A549 (cell line): ENCODE measurements around the gene TDRD12. TPM values are rescaled to one million over a fixed set of nuclear protein-coding genes. Genes with fewer than 3 reads are reported as not detected.

Experiments
- ATAC-seq, 2 experiments: fragments of 200-7000 bp in 1 of 2; fragments of >200 bp in 1 of 2; cut with Nextera tagmentation in 1 of 2; cut with Tn5 transposase in 1 of 2; 3 replicates each; pipeline versions ENCODE4 v1.8.0 to v1.9.1; 2018 to 2020; ENCODE audit warnings: mild to moderate bottlenecking in 1 of 2, moderate library complexity in 1 of 2
- CTCF ChIA-PET: fragments of 300-600 bp; sonication (Branson Sonifier 250); formaldehyde crosslinking; extraction: SDS; loops from one replicate; lab custom pipeline; 2021; ENCODE audit warnings: antibody characterized with exemption, inconsistent platforms; lab: Yijun Ruan, JAX
- POLR2A ChIA-PET: fragments of 350-600 bp; formaldehyde crosslinking; extraction: SDS; loops from one replicate; lab custom pipeline; 2021; ENCODE audit warnings: antibody characterized with exemption, inconsistent platforms; lab: Yijun Ruan, JAX
- DNase-seq, 2 experiments: peaks; one replicate each; pipeline versions ENCODE4 v3.0.0 to v3.0.0-alpha.2; 2011 to 2016; ENCODE audit warnings: low read depth in 1 of 2, low spot score in 1 of 2
- FAIRE-seq: peaks from 2 replicates; lab custom pipeline; 2011; peaks lifted over from hg19 to GRCh38; lab: Jason Lieb, UNC
- H3K27ac ChIP-seq, 2 experiments: fragments of >200 bp; sonication (Bioruptor Twin); formaldehyde crosslinking; 3 replicates each; pipeline ENCODE4 v1.5.1; 2016 to 2017
- H3K4me1 ChIP-seq: fragments of >200 bp; sonication (Bioruptor Twin); formaldehyde crosslinking; 3 replicates; pipeline ENCODE4 v1.6.1; 2016
- H3K4me2 ChIP-seq: fragments of >200 bp; sonication (Bioruptor Twin); formaldehyde crosslinking; 3 replicates; pipeline ENCODE4 v1.6.1; 2016
- H3K4me3 ChIP-seq: fragments of >200 bp; sonication (Bioruptor Twin); formaldehyde crosslinking; 3 replicates; pipeline ENCODE4 v1.5.1; 2016
- H3K9me3 ChIP-seq: fragments of >200 bp; sonication (Bioruptor Twin); formaldehyde crosslinking; 3 replicates; pipeline ENCODE4 v1.6.1; 2016
- CHD2 ChIP-seq: fragments of 150-350 bp; IDR thresholded peaks from 2 replicates; pipeline ENCODE4 v1.6.1; 2014; ENCODE audit warnings: low read length; ENCODE audit not compliant: partially characterized antibody
- EP300 ChIP-seq, 2 experiments: fragments of >200 bp; sonication (Bioruptor Twin); formaldehyde crosslinking; IDR thresholded peaks; 2 replicates in 1 of 2; 3 replicates in 1 of 2; pipeline ENCODE4 v1.6.1; 2016 to 2017
- ESRRA ChIP-seq: fragments of 150-350 bp; IDR thresholded peaks from 2 replicates; pipeline ENCODE4 v1.6.1; 2014; ENCODE audit warnings: mild to moderate bottlenecking, low read length, borderline replicate concordance
- FOSB ChIP-seq: fragments of 250-450 bp; sonication (Bioruptor Pico); IDR thresholded peaks from 2 replicates; pipeline ENCODE4 v1.5.0; 2020; ENCODE audit warnings: mild to moderate bottlenecking, moderate library complexity
- FOSL2 ChIP-seq, 2 experiments: fragments of 450-650 bp in 1 of 2; fragments of >200 bp in 1 of 2; sonication (Bioruptor Twin) in 1 of 2; formaldehyde crosslinking; IDR thresholded peaks; 2 replicates each; pipeline versions ENCODE4 v1.5.0 to v1.6.1; 2016 to 2020; ENCODE audit warnings: mild to moderate bottlenecking in 1 of 2, moderate library complexity in 1 of 2
- GATA3 ChIP-seq: IDR thresholded peaks from 2 replicates; pipeline ENCODE4 v1.6.1; 2012; ENCODE audit warnings: borderline replicate concordance
- HDAC2 ChIP-seq: fragments of 200-600 bp; sonication (generic); IDR thresholded peaks from 2 replicates; pipeline ENCODE4 v1.6.1; 2016
- HES2 ChIP-seq: fragments of >200 bp; sonication (Bioruptor Twin); formaldehyde crosslinking; IDR thresholded peaks from 2 replicates; pipeline ENCODE4 v1.6.1; 2016
- HEYL ChIP-seq: fragments of 250-450 bp; sonication (Bioruptor Pico); IDR thresholded peaks from 2 replicates; pipeline ENCODE4 v1.8.0; 2021; ENCODE audit warnings: mild to moderate bottlenecking, moderate library complexity
- HMGXB4 ChIP-seq: fragments of 250-450 bp; sonication (Bioruptor Pico); IDR thresholded peaks from 2 replicates; pipeline ENCODE4 v1.5.0; 2021; ENCODE audit warnings: mild to moderate bottlenecking, moderate library complexity, borderline replicate concordance
- HOXB5 ChIP-seq: fragments of 250-450 bp; sonication (Bioruptor Pico); IDR thresholded peaks from 2 replicates; pipeline ENCODE4 v1.5.0; 2020; ENCODE audit warnings: mild to moderate bottlenecking, moderate library complexity
- JUNB ChIP-seq: fragments of >200 bp; sonication (Bioruptor Twin); formaldehyde crosslinking; IDR thresholded peaks from 2 replicates; pipeline ENCODE4 v1.6.1; 2016
- KDM1A ChIP-seq: fragments of 200-600 bp; sonication (generic); IDR thresholded peaks from 2 replicates; pipeline ENCODE4 v1.6.1; 2016; ENCODE audit warnings: low read depth, mild to moderate bottlenecking
- KDM5A ChIP-seq: fragments of 200-600 bp; sonication (generic); IDR thresholded peaks from 2 replicates; pipeline ENCODE4 v1.6.1; 2016; ENCODE audit warnings: antibody characterized with exemption, mild to moderate bottlenecking
- MAZ ChIP-seq: fragments of 150-350 bp; IDR thresholded peaks from 2 replicates; pipeline ENCODE4 v1.6.1; 2014; ENCODE audit warnings: antibody characterized with exemption, low read depth, low read length, borderline replicate concordance
- MYC ChIP-seq: IDR thresholded peaks from 2 replicates; pipeline ENCODE4 v1.6.1; 2012; ENCODE audit warnings: mild to moderate bottlenecking, inconsistent platforms, low read length, improper control_type of control experiment, borderline replicate concordance
- NFE2L2 ChIP-seq: fragments of 150-350 bp; conservative IDR thresholded peaks from 2 replicates; pipeline ENCODE4 v1.6.1; 2014; ENCODE audit warnings: low read length
- NPAS2 ChIP-seq: fragments of 250-450 bp; sonication (Bioruptor Pico); IDR thresholded peaks from 2 replicates; pipeline ENCODE4 v1.8.0; 2022; ENCODE audit warnings: mild to moderate bottlenecking, moderate library complexity, borderline replicate concordance
- NR3C1 ChIP-seq: fragments of >200 bp; sonication (Bioruptor Twin); formaldehyde crosslinking; IDR thresholded peaks from 3 replicates; pipeline ENCODE4 v1.6.1; 2017
- RFX5 ChIP-seq: fragments of 450-650 bp; IDR thresholded peaks from 2 replicates; pipeline ENCODE4 v1.7.1; 2014; ENCODE audit warnings: antibody characterized with exemption, mild to moderate bottlenecking, moderate library complexity
- RNF2 ChIP-seq: fragments of 200-600 bp; sonication (generic); IDR thresholded peaks from 2 replicates; pipeline ENCODE4 v1.6.1; 2016; ENCODE audit warnings: low read depth, mild to moderate bottlenecking, antibody characterized with exemption, moderate library complexity, borderline replicate concordance
- SMC3 ChIP-seq: fragments of >200 bp; sonication (Bioruptor Twin); formaldehyde crosslinking; IDR thresholded peaks from 3 replicates; pipeline ENCODE4 v1.6.1; 2018; ENCODE audit warnings: inconsistent platforms
- TFCP2L1 ChIP-seq: fragments of 250-450 bp; sonication (Bioruptor Pico); IDR thresholded peaks from 2 replicates; pipeline ENCODE4 v1.5.0; 2021; ENCODE audit warnings: mild to moderate bottlenecking
- ZSCAN20 ChIP-seq: fragments of 250-450 bp; sonication (Bioruptor Pico); IDR thresholded peaks from 2 replicates; pipeline ENCODE4 v1.8.0; 2022; ENCODE audit warnings: mild to moderate bottlenecking, moderate library complexity
- WGBS: methylation state at CpG from one replicate; pipeline ENCODE4 v1.1.6; 2017; ENCODE audit errors: missing lambda C conversion rate; 5-methylcytosine and 5-hydroxymethylcytosine counted together
- polyA plus RNA-seq, 4 experiments: library from polyadenylated mRNA; depleted of rRNA in 3 of 4; stranded (reverse); fragments of >200 nt; fragmentation: RNase III in 1 of 4; extraction: RNeasy Plus Mini Kit Qiagen cat#74134 plus additional on column Dnase treatment in 1 of 4; gene quantifications; 2 replicates in 3 of 4; 3 replicates in 1 of 4; pipeline ENCODE4 v1.2.3, GENCODE V29; 2011 to 2017
- TF ChIP-seq, protein P1 (sequence below): fragments of >200 bp; sonication (Bioruptor Twin); formaldehyde crosslinking; IDR thresholded peaks from 3 replicates; pipeline ENCODE4 v1.6.1; 2016
- TF ChIP-seq, protein P2 (sequence below): fragments of 200-600 bp; sonication (generic); IDR thresholded peaks from 2 replicates; pipeline ENCODE4 v1.6.1; 2016; ENCODE audit warnings: antibody characterized with exemption, mild to moderate bottlenecking, moderate library complexity
- TF ChIP-seq, protein P3 (sequence below): IDR thresholded peaks from 2 replicates; pipeline ENCODE4 v1.6.1; 2012
- TF ChIP-seq, protein P4 (sequence below): fragments of >200 bp; sonication (Bioruptor Twin); formaldehyde crosslinking; IDR thresholded peaks from 3 replicates; pipeline ENCODE4 v1.5.1; 2016

The TDRD12 gene
- polyA plus RNA-seq, 2 of the 4 experiments (the other 2 are of a cell fraction) = 0.19 to 0.53 TPM

- H3K4me2 ChIP-seq = no peak overlapping the region
- POLR2A ChIA-PET = no interaction called here
- 76% methylated on average over 9 of the region's 9 CpGs for WGBS
- no peak overlapping the region for H3K27ac ChIP-seq
- ATAC-seq (no peak), FAIRE-seq (no peak), DNase-seq (no peak)
- no peaks in the 10 kb centered on the region for H3K9me3 ChIP-seq
- no peaks in the 10 kb centered on the region for H3K4me1 ChIP-seq
- CTCF ChIA-PET = no interaction called here
- no peak overlapping the region for H3K4me3 ChIP-seq
- TF ChIP-seq GATA3 = no peak
- no peak for TF ChIP-seq NR3C1
- no peak for TF ChIP-seq JUNB
- no peak for TF ChIP-seq MAZ
- no peak for TF ChIP-seq HEYL (CRISPR knock-in tag)
- TF ChIP-seq TFCP2L1 (CRISPR knock-in tag) = no peak
- TF ChIP-seq KDM1A = no peak
- TF ChIP-seq RNF2 = no peak
- no peak for TF ChIP-seq NPAS2 (CRISPR knock-in tag)
- no peak for TF ChIP-seq ZSCAN20
- no peak for TF ChIP-seq HDAC2
- no peak for TF ChIP-seq HOXB5 (CRISPR knock-in tag)
These were observed 90.9 kb downstream of the TDRD12 start for GRCh38 chr19:32810452-32810851.

DNA sequence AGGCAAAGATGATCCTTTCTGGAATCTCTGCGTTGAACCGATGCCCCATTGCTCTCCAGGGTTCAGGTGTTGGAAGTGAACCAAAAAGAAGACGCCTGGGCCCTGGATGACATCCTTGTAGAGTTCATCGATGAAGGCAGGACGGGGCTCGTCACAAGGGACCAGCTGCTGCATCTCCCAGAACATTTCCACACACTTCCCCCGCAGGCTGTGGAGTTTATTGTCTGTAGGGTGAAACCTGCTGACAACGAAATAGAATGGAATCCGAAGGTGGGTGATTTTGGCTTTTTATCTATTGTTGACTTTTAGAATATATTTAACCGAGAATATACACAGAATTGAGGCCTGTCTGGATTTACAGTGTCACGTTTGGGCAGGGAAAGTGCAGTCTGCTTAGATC, 91.6 kb downstream of the TDRD12 start:
- Histone ChIP-seq H3K27ac (no peak overlapping the region), H3K4me3 (no peak overlapping the region), H3K4me1 (no peaks in the 10 kb centered on the region), H3K9me3 (no peaks in the 10 kb centered on the region), H3K4me2 (no peak overlapping the region)
- CTCF ChIA-PET = no interaction called here
- TF ChIP-seq, protein P1, sequence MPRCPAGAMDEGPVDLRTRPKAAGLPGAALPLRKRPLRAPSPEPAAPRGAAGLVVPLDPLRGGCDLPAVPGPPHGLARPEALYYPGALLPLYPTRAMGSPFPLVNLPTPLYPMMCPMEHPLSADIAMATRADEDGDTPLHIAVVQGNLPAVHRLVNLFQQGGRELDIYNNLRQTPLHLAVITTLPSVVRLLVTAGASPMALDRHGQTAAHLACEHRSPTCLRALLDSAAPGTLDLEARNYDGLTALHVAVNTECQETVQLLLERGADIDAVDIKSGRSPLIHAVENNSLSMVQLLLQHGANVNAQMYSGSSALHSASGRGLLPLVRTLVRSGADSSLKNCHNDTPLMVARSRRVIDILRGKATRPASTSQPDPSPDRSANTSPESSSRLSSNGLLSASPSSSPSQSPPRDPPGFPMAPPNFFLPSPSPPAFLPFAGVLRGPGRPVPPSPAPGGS = no peak
- TF ChIP-seq KDM5A = no peak
- no peak for TF ChIP-seq EP300 (IDR thresholded peaks at IDR 0.05)
- TF ChIP-seq HEYL (CRISPR knock-in tag) = no peak
- no peak for TF ChIP-seq HOXB5 (CRISPR knock-in tag)
- no peak for TF ChIP-seq HES2
- TF ChIP-seq CHD2 = no peak
- no peak for TF ChIP-seq NFE2L2
- TF ChIP-seq, protein P2, sequence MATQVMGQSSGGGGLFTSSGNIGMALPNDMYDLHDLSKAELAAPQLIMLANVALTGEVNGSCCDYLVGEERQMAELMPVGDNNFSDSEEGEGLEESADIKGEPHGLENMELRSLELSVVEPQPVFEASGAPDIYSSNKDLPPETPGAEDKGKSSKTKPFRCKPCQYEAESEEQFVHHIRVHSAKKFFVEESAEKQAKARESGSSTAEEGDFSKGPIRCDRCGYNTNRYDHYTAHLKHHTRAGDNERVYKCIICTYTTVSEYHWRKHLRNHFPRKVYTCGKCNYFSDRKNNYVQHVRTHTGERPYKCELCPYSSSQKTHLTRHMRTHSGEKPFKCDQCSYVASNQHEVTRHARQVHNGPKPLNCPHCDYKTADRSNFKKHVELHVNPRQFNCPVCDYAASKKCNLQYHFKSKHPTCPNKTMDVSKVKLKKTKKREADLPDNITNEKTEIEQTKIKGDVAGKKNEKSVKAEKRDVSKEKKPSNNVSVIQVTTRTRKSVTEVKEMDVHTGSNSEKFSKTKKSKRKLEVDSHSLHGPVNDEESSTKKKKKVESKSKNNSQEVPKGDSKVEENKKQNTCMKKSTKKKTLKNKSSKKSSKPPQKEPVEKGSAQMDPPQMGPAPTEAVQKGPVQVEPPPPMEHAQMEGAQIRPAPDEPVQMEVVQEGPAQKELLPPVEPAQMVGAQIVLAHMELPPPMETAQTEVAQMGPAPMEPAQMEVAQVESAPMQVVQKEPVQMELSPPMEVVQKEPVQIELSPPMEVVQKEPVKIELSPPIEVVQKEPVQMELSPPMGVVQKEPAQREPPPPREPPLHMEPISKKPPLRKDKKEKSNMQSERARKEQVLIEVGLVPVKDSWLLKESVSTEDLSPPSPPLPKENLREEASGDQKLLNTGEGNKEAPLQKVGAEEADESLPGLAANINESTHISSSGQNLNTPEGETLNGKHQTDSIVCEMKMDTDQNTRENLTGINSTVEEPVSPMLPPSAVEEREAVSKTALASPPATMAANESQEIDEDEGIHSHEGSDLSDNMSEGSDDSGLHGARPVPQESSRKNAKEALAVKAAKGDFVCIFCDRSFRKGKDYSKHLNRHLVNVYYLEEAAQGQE = no peak
- no peak for TF ChIP-seq MYC
- TF ChIP-seq FOSB (CRISPR knock-in tag) = no peak
- TF ChIP-seq RFX5 = no peak
- no peak for TF ChIP-seq ESRRA
- TF ChIP-seq HMGXB4 = no peak
- TF ChIP-seq FOSL2 (IDR thresholded peaks at IDR 0.05) = no peak
- no peak for TF ChIP-seq FOSL2 (CRISPR knock-in tag; IDR thresholded peaks at IDR 0.05)
- no peak for TF ChIP-seq JUNB
- TF ChIP-seq SMC3 = no peak
- TF ChIP-seq, protein P3, sequence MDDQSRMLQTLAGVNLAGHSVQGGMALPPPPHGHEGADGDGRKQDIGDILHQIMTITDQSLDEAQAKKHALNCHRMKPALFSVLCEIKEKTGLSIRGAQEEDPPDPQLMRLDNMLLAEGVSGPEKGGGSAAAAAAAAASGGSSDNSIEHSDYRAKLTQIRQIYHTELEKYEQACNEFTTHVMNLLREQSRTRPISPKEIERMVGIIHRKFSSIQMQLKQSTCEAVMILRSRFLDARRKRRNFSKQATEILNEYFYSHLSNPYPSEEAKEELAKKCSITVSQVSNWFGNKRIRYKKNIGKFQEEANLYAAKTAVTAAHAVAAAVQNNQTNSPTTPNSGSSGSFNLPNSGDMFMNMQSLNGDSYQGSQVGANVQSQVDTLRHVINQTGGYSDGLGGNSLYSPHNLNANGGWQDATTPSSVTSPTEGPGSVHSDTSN = no peak
- TF ChIP-seq, protein P4, sequence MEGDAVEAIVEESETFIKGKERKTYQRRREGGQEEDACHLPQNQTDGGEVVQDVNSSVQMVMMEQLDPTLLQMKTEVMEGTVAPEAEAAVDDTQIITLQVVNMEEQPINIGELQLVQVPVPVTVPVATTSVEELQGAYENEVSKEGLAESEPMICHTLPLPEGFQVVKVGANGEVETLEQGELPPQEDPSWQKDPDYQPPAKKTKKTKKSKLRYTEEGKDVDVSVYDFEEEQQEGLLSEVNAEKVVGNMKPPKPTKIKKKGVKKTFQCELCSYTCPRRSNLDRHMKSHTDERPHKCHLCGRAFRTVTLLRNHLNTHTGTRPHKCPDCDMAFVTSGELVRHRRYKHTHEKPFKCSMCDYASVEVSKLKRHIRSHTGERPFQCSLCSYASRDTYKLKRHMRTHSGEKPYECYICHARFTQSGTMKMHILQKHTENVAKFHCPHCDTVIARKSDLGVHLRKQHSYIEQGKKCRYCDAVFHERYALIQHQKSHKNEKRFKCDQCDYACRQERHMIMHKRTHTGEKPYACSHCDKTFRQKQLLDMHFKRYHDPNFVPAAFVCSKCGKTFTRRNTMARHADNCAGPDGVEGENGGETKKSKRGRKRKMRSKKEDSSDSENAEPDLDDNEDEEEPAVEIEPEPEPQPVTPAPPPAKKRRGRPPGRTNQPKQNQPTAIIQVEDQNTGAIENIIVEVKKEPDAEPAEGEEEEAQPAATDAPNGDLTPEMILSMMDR = no peak
- POLR2A ChIA-PET = no interaction called here
- FAIRE-seq (no peak), ATAC-seq (no peak), DNase-seq (no peak)
- WGBS = 73% methylated on average over 11 of the region's 11 CpGs
